G401 (cell line): Measurements from ENCODE around the gene IPPK. TPM values are rescaled to one million over a fixed set of nuclear protein-coding genes. Genes with fewer than 3 reads are reported as not detected.

Experiments
- DNase-seq: peaks from one replicate; pipeline ENCODE4 v3.0.0-alpha.2; 2015; ENCODE audit warnings: low spot score
- in situ Hi-C: cut with HindIII; loops from 2 replicates; pipeline ENCODE4 v1.10.0; 2016; ENCODE audit warnings: low sequenced_read_pairs, mixed read lengths
- total RNA-seq: library from RNA; depleted of rRNA; stranded (reverse); fragments of >200 nt; shearing (Covaris generic); gene quantifications from 2 replicates; pipeline ENCODE4 v1.2.3, GENCODE V29; 2014

IPPK gene
- total RNA-seq, 1 experiment from 2014 or later = 15.9 TPM

GRCh38 chr9:92619601-92620300 lies 50.2 kb downstream of the IPPK start:
- DNase-seq = no peak
- in situ Hi-C loops = no loop called here

- in situ Hi-C loops = no loop called here
- no peak for DNase-seq
These were observed 51.2 kb downstream of the IPPK start for GRCh38 chr9:92618633-92619225.

GRCh38 chr9:92617951-92618510 lies 51.9 kb downstream of the IPPK start:
- in situ Hi-C loops = no loop called here

GRCh38 chr9:92617195-92617813 lies 52.6 kb downstream of the IPPK start:
- DNase-seq = no peak
- in situ Hi-C loops = no loop called here

More at GRCh38 chr9:92617951-92618510, 51.9 kb downstream of the IPPK start:
- DNase-seq = no peak

- DNase-seq = no peak
- in situ Hi-C loops = no loop called here
These were observed 53.2 kb downstream of the IPPK start for GRCh38 chr9:92616655-92617111.

GRCh38 chr9:92616199-92616641 lies 53.7 kb downstream of the IPPK start:
- in situ Hi-C loops = no loop called here
- no peak for DNase-seq

- no peak for DNase-seq
- in situ Hi-C loops = no loop called here
These were observed 54.1 kb downstream of the IPPK start for GRCh38 chr9:92615790-92616189.

GRCh38 chr9:92614763-92615461 lies 55.0 kb downstream of the IPPK start:
- in situ Hi-C loops = no loop called here
- DNase-seq = no peak

GRCh38 chr9:92614123-92614510 lies 55.8 kb downstream of the IPPK start:
- DNase-seq = no peak
- in situ Hi-C loops = no loop called here

- no peak for DNase-seq
- in situ Hi-C loops = no loop called here
These were observed 56.4 kb downstream of the IPPK start for GRCh38 chr9:92613268-92614122.

- in situ Hi-C loops = no loop called here
- DNase-seq = no peak
These were observed 57.1 kb downstream of the IPPK start for GRCh38 chr9:92612816-92613215.

- in situ Hi-C loops = no loop called here
These were observed 57.6 kb downstream of the IPPK start for GRCh38 chr9:92612292-92612691.

GRCh38 chr9:92611621-92612285 lies 58.2 kb downstream of the IPPK start:
- peak; percentile 72 for DNase-seq
- in situ Hi-C loops = no loop called here

More at GRCh38 chr9:92612292-92612691, 57.6 kb downstream of the IPPK start:
- peak; percentile 64 for DNase-seq

- DNase-seq = no peak
- in situ Hi-C loops = no loop called here
These were observed 59.2 kb downstream of the IPPK start for GRCh38 chr9:92610470-92611420.

- DNase-seq = peak; percentile 73
- in situ Hi-C loops = no loop called here
These were observed 61.0 kb downstream of the IPPK start for GRCh38 chr9:92608909-92609445.

- no peak for DNase-seq
- in situ Hi-C loops = no loop called here
These were observed 61.6 kb downstream of the IPPK start for GRCh38 chr9:92608241-92608908.
